Lower lobe of right lung (tissue), 2 donors: ENCODE measurements around the gene POLR1D. TPM values are rescaled to one million over a fixed set of nuclear protein-coding genes. Genes with fewer than 3 reads are reported as not detected.

Experiments
- ATAC-seq, 2 donors: fragments of 200-7000 bp; cut with Tn5 transposase; one replicate each; pipeline ENCODE4 v1.9.1; 2020 to 2022; ENCODE audit warnings: mild to moderate bottlenecking in 2 of 2, moderate library complexity in 2 of 2
- DNase-seq: peaks from one replicate; pipeline ENCODE4 v3.0.0-alpha.2; 2020
- H3K27ac ChIP-seq: fragments of 200-600 bp; one replicate; pipeline ENCODE4 v1.8.0; 2022
- H3K27me3 ChIP-seq: fragments of 200-600 bp; one replicate; pipeline ENCODE4 v1.8.0; 2022; ENCODE audit warnings: low read depth
- H3K36me3 ChIP-seq: fragments of 200-600 bp; one replicate; pipeline ENCODE4 v1.8.0; 2022; ENCODE audit warnings: mild to moderate bottlenecking
- H3K4me1 ChIP-seq: fragments of 200-600 bp; one replicate; pipeline ENCODE4 v1.8.0; 2022
- H3K4me3 ChIP-seq: fragments of 200-600 bp; one replicate; pipeline ENCODE4 v1.8.0; 2022; ENCODE audit warnings: mild to moderate bottlenecking
- H3K9me3 ChIP-seq: fragments of 200-600 bp; one replicate; pipeline ENCODE4 v1.8.0; 2022
- CTCF ChIP-seq: fragments of 200-600 bp; IDR thresholded peaks from one replicate; pipeline ENCODE4 v1.8.0; 2022; ENCODE audit warnings: antibody characterized with exemption, mild to moderate bottlenecking
- intact Hi-C: fragments of 100-400 bp; cut with DNase I; formaldehyde crosslinking; loops from one replicate; pipeline ENCODE4 v1.11.0; 2022
- total RNA-seq: library from RNA; stranded (reverse); fragmentation: NEBNext Ultra II Directional; extraction: Animal tissue kit (Norgen Biotek cat#: 25700); gene quantifications from one replicate; pipeline ENCODE4 v1.2.1, GENCODE V29; 2021
- donor health status: DM: no; HTN: yes; CAD: no; lungs with severe emphysema.

The POLR1D gene
- total RNA-seq, 1 donor from 2014 or later, result 129 TPM

DNA sequence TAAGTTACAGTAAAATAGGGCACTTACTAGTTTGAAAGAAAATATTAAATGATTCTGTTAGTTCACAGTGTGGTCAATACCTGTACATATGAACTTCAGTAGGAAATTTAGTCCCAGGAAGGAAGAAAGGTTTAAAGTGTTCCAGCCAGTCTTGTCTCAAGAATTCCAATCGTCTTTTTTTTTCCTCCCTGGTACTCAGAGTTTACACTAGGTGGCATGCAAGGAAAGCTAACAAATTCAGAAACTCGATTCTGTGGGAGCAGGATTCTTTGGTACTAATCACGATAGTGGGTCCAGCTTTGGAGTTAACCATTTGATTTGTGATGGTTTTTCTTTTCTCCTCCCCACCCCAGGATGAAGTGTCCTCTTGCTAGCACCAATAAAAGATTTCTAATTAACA lies 43.6 kb downstream of the POLR1D start:
- DNase-seq, result no peak
- no peaks in the 10 kb centered on the region for H3K27me3 ChIP-seq
- no peak for TF ChIP-seq CTCF

DNA sequence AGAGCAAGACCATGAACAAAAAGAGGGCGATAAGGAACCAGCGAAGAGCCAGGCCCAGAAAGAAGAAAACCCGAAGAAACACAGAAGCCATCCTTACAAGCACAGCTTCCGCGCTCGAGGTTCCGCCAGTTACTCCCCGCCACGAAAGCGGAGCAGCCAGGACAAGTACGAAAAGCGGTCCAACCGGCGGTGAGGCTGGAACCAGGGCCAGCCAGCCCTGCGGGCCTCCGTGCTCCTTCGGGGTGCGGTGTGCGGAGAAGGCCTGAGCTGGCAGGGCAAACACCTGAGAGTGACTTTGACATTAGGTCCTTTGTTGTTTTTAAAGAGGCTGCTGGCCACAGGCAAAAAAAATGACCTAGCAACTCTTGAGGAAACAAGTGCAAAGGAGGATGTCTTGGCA lies 44.1 kb downstream of the POLR1D start:
- Histone ChIP-seq H3K9me3 (no peaks in the 10 kb centered on the region), H3K27me3 (no peaks in the 10 kb centered on the region), H3K36me3 (peaks cover 14% of the 10 kb centered on the region), H3K4me1 (no peaks in the 10 kb centered on the region), H3K4me3 (no peak overlapping the region), H3K27ac (no peak overlapping the region)
- intact Hi-C loops, result no loop called here
- ATAC-seq, result no peak
- TF ChIP-seq CTCF, result no peak
- DNase-seq, result no peak

More for the DNA sequence above, 43.6 kb downstream of the POLR1D start:
- intact Hi-C loops, result no loop called here
- ATAC-seq, result no peak
- Histone ChIP-seq H3K4me1 (no peaks in the 10 kb centered on the region), H3K4me3 (no peak overlapping the region), H3K27ac (no peak overlapping the region), H3K36me3 (peaks cover 18% of the 10 kb centered on the region), H3K9me3 (no peaks in the 10 kb centered on the region)

- H3K36me3 ChIP-seq, result peaks cover 13% of the 10 kb centered on the region
- no peaks in the 10 kb centered on the region for H3K4me1 ChIP-seq
- H3K27ac ChIP-seq, result no peak overlapping the region
- no peak for TF ChIP-seq CTCF
- DNase-seq (no peak), ATAC-seq (no peak)
- no peaks in the 10 kb centered on the region for H3K9me3 ChIP-seq
- H3K27me3 ChIP-seq, result no peaks in the 10 kb centered on the region
- intact Hi-C loops, result no loop called here
- H3K4me3 ChIP-seq, result no peak overlapping the region
Observed at GRCh38 chr13:27666951-27667350, 45.3 kb downstream of the POLR1D start.

- no peak for ATAC-seq
- Histone ChIP-seq H3K9me3 (no peaks in the 10 kb centered on the region), H3K36me3 (peaks cover 13% of the 10 kb centered on the region), H3K4me3 (no peak overlapping the region), H3K27me3 (no peaks in the 10 kb centered on the region), H3K4me1 (no peaks in the 10 kb centered on the region), H3K27ac (no peak overlapping the region)
- DNase-seq, result no peak
- intact Hi-C loops, result no loop called here
- TF ChIP-seq CTCF, result no peak
Observed at GRCh38 chr13:27667946-27668345, 46.3 kb downstream of the POLR1D start.

GRCh38 chr13:27670861-27671260 lies 49.2 kb downstream of the POLR1D start:
- Histone ChIP-seq H3K9me3 (no peaks in the 10 kb centered on the region), H3K4me3 (no peak overlapping the region), H3K4me1 (no peaks in the 10 kb centered on the region), H3K36me3 (peaks cover 9% of the 10 kb centered on the region), H3K27me3 (no peaks in the 10 kb centered on the region), H3K27ac (no peak overlapping the region)
- ATAC-seq (no peak), DNase-seq (no peak)
- TF ChIP-seq CTCF, result no peak
- intact Hi-C loops, result no loop called here

GRCh38 chr13:27672025-27672424 lies 50.3 kb downstream of the POLR1D start:
- Histone ChIP-seq H3K27me3 (no peaks in the 10 kb centered on the region), H3K9me3 (no peaks in the 10 kb centered on the region), H3K4me1 (no peaks in the 10 kb centered on the region), H3K27ac (no peak overlapping the region), H3K4me3 (no peak overlapping the region), H3K36me3 (no peaks in the 10 kb centered on the region)
- intact Hi-C loops, result no loop called here
- ATAC-seq, result no peak
- no peak for TF ChIP-seq CTCF
- no peak for DNase-seq
